Measurements from ENCODE around the gene HABP2. TPM values are rescaled to one million over a fixed set of nuclear protein-coding genes. Genes with fewer than 3 reads are reported as not detected.

HABP2 gene
- total RNA-seq, 1 donor from 2014 or later, result not detected

DNA sequence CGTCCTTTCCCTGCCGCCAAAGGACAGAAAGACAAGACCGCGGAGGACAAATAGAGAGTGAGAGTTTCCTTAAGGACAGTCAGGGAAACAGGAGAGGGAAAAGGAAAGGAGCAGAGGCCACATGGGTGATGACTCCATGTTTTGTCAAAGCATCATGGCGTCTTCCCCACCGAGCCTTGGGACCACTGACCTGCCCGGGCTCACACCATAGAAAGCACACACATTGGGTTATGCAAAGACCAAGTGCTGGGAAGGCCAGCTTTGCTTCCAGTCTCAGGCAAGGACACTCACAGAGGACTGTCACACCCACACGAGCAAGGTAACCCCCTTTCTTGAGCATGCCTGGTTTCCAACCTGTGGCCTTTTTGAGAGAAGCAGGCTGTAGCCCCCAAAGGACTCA, 23.3 kb upstream of the HABP2 start:
- H3K9me3 Mint-ChIP-seq (ENCODE audit: unreplicated experiment), result no peaks in the 10 kb centered on the region
- no peak for DNase-seq
- peaks cover 2% of the 10 kb centered on the region for H3K4me1 Mint-ChIP-seq (ENCODE audit: low read depth, unreplicated experiment)
- H3K27me3 Mint-ChIP-seq (ENCODE audit: unreplicated experiment), result peaks cover 5% of the 10 kb centered on the region
- no peak overlapping the region for H3K27ac Mint-ChIP-seq (ENCODE audit: unreplicated experiment)
- no peak overlapping the region for H3K4me3 Mint-ChIP-seq (ENCODE audit: unreplicated experiment)
- H3K36me3 Mint-ChIP-seq (ENCODE audit: unreplicated experiment), result no peaks in the 10 kb centered on the region
- TF ChIP-seq, protein P1, sequence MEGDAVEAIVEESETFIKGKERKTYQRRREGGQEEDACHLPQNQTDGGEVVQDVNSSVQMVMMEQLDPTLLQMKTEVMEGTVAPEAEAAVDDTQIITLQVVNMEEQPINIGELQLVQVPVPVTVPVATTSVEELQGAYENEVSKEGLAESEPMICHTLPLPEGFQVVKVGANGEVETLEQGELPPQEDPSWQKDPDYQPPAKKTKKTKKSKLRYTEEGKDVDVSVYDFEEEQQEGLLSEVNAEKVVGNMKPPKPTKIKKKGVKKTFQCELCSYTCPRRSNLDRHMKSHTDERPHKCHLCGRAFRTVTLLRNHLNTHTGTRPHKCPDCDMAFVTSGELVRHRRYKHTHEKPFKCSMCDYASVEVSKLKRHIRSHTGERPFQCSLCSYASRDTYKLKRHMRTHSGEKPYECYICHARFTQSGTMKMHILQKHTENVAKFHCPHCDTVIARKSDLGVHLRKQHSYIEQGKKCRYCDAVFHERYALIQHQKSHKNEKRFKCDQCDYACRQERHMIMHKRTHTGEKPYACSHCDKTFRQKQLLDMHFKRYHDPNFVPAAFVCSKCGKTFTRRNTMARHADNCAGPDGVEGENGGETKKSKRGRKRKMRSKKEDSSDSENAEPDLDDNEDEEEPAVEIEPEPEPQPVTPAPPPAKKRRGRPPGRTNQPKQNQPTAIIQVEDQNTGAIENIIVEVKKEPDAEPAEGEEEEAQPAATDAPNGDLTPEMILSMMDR (IDR thresholded peaks at IDR 0.05; ENCODE audit: partially characterized antibody, unreplicated experiment), result no peak

DNA sequence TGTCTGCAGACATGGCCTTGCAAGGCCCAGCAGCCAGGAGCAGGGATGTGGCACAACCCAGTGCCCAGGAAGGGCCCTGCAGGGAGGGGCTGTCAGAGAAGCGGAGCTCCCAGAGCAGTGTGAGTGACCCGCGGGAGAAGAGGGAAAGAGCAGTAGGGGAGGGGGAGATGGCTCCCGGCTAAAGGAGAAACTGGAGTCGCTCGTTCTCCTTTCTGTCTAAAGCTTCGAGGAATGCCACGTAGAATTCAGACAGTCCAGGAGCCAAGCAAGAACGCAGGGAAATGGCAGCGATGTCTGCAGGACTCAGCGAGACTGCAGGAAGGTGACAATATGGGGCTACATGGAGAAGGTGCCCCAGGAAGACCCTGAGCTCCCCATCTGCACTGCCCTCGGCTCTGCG, 22.4 kb upstream of the HABP2 start:
- DNase-seq, result no peak

DNA sequence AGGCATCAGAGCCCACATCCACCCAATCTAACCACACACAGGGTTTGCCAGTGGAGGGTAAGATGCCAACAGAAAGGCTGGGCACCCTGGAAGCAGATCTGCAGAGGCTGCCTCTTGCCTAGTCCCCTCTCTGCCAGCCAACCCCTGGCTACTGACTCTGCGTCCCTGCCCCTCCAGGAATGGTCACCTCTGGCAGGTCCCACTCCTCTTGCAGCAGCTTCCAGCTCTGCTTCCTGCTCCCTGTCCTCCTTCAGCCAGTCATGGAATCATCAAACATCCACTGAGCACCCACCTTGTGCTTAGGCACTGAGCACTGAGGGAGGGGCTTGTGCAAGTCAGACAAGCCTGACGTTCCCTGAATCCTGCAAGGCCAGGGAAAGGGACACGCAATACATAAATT, 20.1 kb upstream of the HABP2 start:
- Mint-ChIP-seq H3K9me3 (ENCODE audit: unreplicated experiment) (no peaks in the 10 kb centered on the region), H3K36me3 (ENCODE audit: unreplicated experiment) (peaks cover 5% of the 10 kb centered on the region), H3K27me3 (ENCODE audit: unreplicated experiment) (peaks cover 2% of the 10 kb centered on the region), H3K4me3 (ENCODE audit: unreplicated experiment) (no peak overlapping the region), H3K27ac (ENCODE audit: unreplicated experiment) (no peak overlapping the region), H3K4me1 (ENCODE audit: low read depth, unreplicated experiment) (no peaks in the 10 kb centered on the region)
- no peak for DNase-seq
- TF ChIP-seq, protein P1 (IDR thresholded peaks at IDR 0.05; ENCODE audit: partially characterized antibody, unreplicated experiment), result no peak

More for the DNA sequence above, 22.4 kb upstream of the HABP2 start:
- H3K4me1 Mint-ChIP-seq (ENCODE audit: low read depth, unreplicated experiment), result peaks cover 2% of the 10 kb centered on the region
- TF ChIP-seq, protein P1 (IDR thresholded peaks at IDR 0.05; ENCODE audit: partially characterized antibody, unreplicated experiment), result no peak
- no peaks in the 10 kb centered on the region for H3K9me3 Mint-ChIP-seq (ENCODE audit: unreplicated experiment)
- peaks cover 4% of the 10 kb centered on the region for H3K36me3 Mint-ChIP-seq (ENCODE audit: unreplicated experiment)
- no peak overlapping the region for H3K27ac Mint-ChIP-seq (ENCODE audit: unreplicated experiment)
- H3K4me3 Mint-ChIP-seq (ENCODE audit: unreplicated experiment), result no peak overlapping the region
- peaks cover 5% of the 10 kb centered on the region for H3K27me3 Mint-ChIP-seq (ENCODE audit: unreplicated experiment)

DNA sequence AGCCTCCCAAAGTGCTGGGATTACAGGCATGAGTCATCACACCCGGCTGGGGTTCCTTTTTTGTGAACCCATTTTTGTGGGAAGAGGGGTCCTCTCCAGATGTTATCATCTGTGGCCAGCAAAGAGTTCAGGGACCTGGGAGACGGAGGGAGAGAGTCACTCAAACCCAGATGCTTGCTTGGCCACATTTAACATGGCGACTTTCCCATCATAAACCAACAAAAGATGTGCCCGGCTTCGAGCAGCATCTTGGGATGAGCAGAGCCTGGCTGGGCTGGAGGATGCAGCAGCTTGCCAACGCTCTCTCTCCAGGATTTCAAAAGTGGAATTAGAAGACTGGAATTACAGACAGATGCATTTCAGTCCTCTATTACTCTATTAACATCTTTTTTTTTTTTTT, 19.1 kb upstream of the HABP2 start:
- no peak overlapping the region for H3K27ac Mint-ChIP-seq (ENCODE audit: unreplicated experiment)
- TF ChIP-seq, protein P1 (IDR thresholded peaks at IDR 0.05; ENCODE audit: partially characterized antibody, unreplicated experiment), result no peak

DNA sequence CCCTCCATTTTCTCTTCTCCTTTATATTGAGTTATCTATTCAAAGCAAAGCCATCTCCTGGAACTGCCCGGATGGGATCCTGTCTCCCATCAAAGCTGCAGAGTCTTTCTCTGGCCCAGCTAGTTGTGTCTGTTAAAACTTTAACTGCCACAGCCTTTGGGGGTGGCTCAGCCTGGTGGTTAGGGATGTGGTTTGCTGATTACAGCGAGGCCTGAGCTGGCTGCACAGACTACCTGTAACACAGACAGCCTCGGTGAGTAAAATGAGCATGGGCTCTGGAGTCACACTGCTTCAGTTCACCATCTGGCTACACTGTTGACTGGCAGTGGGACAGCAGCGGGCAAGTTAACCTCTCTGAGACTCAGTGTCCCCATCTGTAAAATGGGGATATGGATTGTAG, 18.4 kb upstream of the HABP2 start:
- TF ChIP-seq, protein P1 (IDR thresholded peaks at IDR 0.05; ENCODE audit: partially characterized antibody, unreplicated experiment), result no peak
- no peak for DNase-seq
- Mint-ChIP-seq H3K4me1 (ENCODE audit: low read depth, unreplicated experiment) (no peaks in the 10 kb centered on the region), H3K4me3 (ENCODE audit: unreplicated experiment) (no peak overlapping the region), H3K9me3 (ENCODE audit: unreplicated experiment) (peaks cover 2% of the 10 kb centered on the region), H3K27ac (ENCODE audit: unreplicated experiment) (no peak overlapping the region), H3K36me3 (ENCODE audit: unreplicated experiment) (peaks cover 5% of the 10 kb centered on the region), H3K27me3 (ENCODE audit: unreplicated experiment) (peaks cover under 1% of the 10 kb centered on the region)

More for the DNA sequence above, 19.1 kb upstream of the HABP2 start:
- no peak for DNase-seq
- Mint-ChIP-seq H3K4me1 (ENCODE audit: low read depth, unreplicated experiment) (no peaks in the 10 kb centered on the region), H3K36me3 (ENCODE audit: unreplicated experiment) (peaks cover 5% of the 10 kb centered on the region), H3K4me3 (ENCODE audit: unreplicated experiment) (no peak overlapping the region), H3K9me3 (ENCODE audit: unreplicated experiment) (peaks cover under 1% of the 10 kb centered on the region), H3K27me3 (ENCODE audit: unreplicated experiment) (peaks cover 2% of the 10 kb centered on the region)
